ENCODE data around the gene TUBB6.
A peak's percentile ranks its signal among the peaks of the same experiment; 100 is the strongest.

Gene TUBB6

GRCh38 chr18:12307701-12308385, at the start of gene TUBB6:
Gene TUBB6 (plus strand): TSS chr18:12308241. CDS start chr18:12308293, 52 bp downstream.
- no peak for DNase-seq (ENCODE audit: low read depth in 2 of 2, low spot score in 1 of 2)

GRCh38 chr18:12258719-12259705, 49.0 kb upstream of the TUBB6 start:
- DNase-seq (ENCODE audit: low read depth in 2 of 2, low spot score in 1 of 2) = no peak

- DNase-seq (ENCODE audit: low read depth in 2 of 2, low spot score in 1 of 2) = no peak
Measured at GRCh38 chr18:12262748-12263147, 45.3 kb upstream of the TUBB6 start.

- DNase-seq (ENCODE audit: low read depth in 2 of 2, low spot score in 1 of 2) = no peak
Measured at GRCh38 chr18:12264864-12265263, 43.2 kb upstream of the TUBB6 start.

- peak in 1 of 2 donors; percentile 15 for DNase-seq (ENCODE audit: low read depth in 2 of 2, low spot score in 1 of 2)
Measured at GRCh38 chr18:12271376-12272235, 36.4 kb upstream of the TUBB6 start.

GRCh38 chr18:12274793-12275192, 33.2 kb upstream of the TUBB6 start:
- no peak for DNase-seq (ENCODE audit: low read depth in 2 of 2, low spot score in 1 of 2)

GRCh38 chr18:12276736-12277554, 31.1 kb upstream of the TUBB6 start:
- DNase-seq (ENCODE audit: low read depth in 2 of 2, low spot score in 1 of 2) = no peak

- no peak for DNase-seq (ENCODE audit: low read depth in 2 of 2, low spot score in 1 of 2)
Measured at GRCh38 chr18:12278215-12278671, 29.8 kb upstream of the TUBB6 start.

- DNase-seq (ENCODE audit: low read depth in 2 of 2, low spot score in 1 of 2) = no peak
Measured at GRCh38 chr18:12278741-12279682, 29.0 kb upstream of the TUBB6 start.

- no peak for DNase-seq (ENCODE audit: low read depth in 2 of 2, low spot score in 1 of 2)
Measured at GRCh38 chr18:12279781-12280531, 28.1 kb upstream of the TUBB6 start.

- no peak for DNase-seq (ENCODE audit: low read depth in 2 of 2, low spot score in 1 of 2)
Measured at GRCh38 chr18:12281861-12282260, 26.2 kb upstream of the TUBB6 start.

- DNase-seq (ENCODE audit: low read depth in 2 of 2, low spot score in 1 of 2) = no peak
Measured at GRCh38 chr18:12282442-12283039, 25.5 kb upstream of the TUBB6 start.

- no peak for DNase-seq (ENCODE audit: low read depth in 2 of 2, low spot score in 1 of 2)
Measured at GRCh38 chr18:12283256-12283655, 24.8 kb upstream of the TUBB6 start.

GRCh38 chr18:12283666-12284065, 24.4 kb upstream of the TUBB6 start:
- DNase-seq (ENCODE audit: low read depth in 2 of 2, low spot score in 1 of 2) = no peak

GRCh38 chr18:12287131-12287681, 20.8 kb upstream of the TUBB6 start:
- DNase-seq (ENCODE audit: low read depth in 2 of 2, low spot score in 1 of 2) = no peak

GRCh38 chr18:12287684-12288402, 20.2 kb upstream of the TUBB6 start:
- no peak for DNase-seq (ENCODE audit: low read depth in 2 of 2, low spot score in 1 of 2)

GRCh38 chr18:12288403-12288755, 19.7 kb upstream of the TUBB6 start:
- no peak for DNase-seq (ENCODE audit: low read depth in 2 of 2, low spot score in 1 of 2)
